PC-9 (cell line): ENCODE measurements around the gene MTCL1. TPM values are rescaled to one million over a fixed set of nuclear protein-coding genes. Genes with fewer than 3 reads are reported as not detected.

Experiments
- BruUV-seq: library from RNA; stranded (reverse); fragments of 400-500 nt; replicated peaks from 2 replicates; lab custom pipeline; 2021; lab: Mats Ljungman, UMichigan
- CTCF ChIA-PET: fragments of 300-600 bp; sonication (Branson Sonifier 250); formaldehyde crosslinking; loops from one replicate; lab custom pipeline; 2022; ENCODE audit warnings: antibody characterized with exemption; lab: Charles Lee
- POLR2A ChIA-PET: fragments of 300-600 bp; sonication (Branson Sonifier 250); formaldehyde crosslinking; loops from one replicate; lab custom pipeline; 2022; ENCODE audit warnings: antibody characterized with exemption; ENCODE audit not compliant: unreplicated experiment; lab: Charles Lee
- DNase-seq, 2 experiments: peaks; one replicate each; pipeline versions ENCODE4 v3.0.0 to v3.0.0-alpha.2; 2015 to 2022; ENCODE audit warnings: mixed read lengths in 1 of 2
- H2AFZ ChIP-seq: fragments of 200-600 bp; sonication (generic); 2 replicates; pipeline ENCODE4 v1.8.1; 2017; ENCODE audit warnings: antibody characterized with exemption
- H3F3A ChIP-seq: fragments of 200-600 bp; sonication (generic); 2 replicates; pipeline ENCODE4 v1.8.1; 2017; ENCODE audit warnings: antibody characterized with exemption, mild to moderate bottlenecking, low read depth; ENCODE audit not compliant: insufficient read depth
- H3K27ac ChIP-seq: fragments of 200-600 bp; sonication (generic); 2 replicates; pipeline ENCODE4 v1.6.1; 2016; ENCODE audit warnings: mixed run types
- H3K27me3 ChIP-seq: fragments of 200-600 bp; sonication (generic); 2 replicates; pipeline ENCODE4 v1.6.1; 2016; ENCODE audit warnings: low read depth, mixed run types; ENCODE audit not compliant: insufficient read depth
- H3K36me3 ChIP-seq: fragments of 200-600 bp; sonication (generic); 2 replicates; pipeline ENCODE4 v1.6.1; 2016; ENCODE audit warnings: low read depth, mixed run types
- H3K4me1 ChIP-seq: fragments of 200-600 bp; sonication (generic); replicated peaks from 2 replicates; pipeline ENCODE4 v1.6.1; 2016; ENCODE audit warnings: mixed run types; ENCODE audit not compliant: insufficient read depth
- H3K4me2 ChIP-seq: fragments of 200-600 bp; sonication (generic); 2 replicates; pipeline ENCODE4 v1.6.1; 2017; ENCODE audit warnings: mixed run types
- H3K4me3 ChIP-seq: fragments of 200-600 bp; sonication (generic); 2 replicates; pipeline ENCODE4 v1.6.1; 2016; ENCODE audit warnings: mixed run types
- H3K79me2 ChIP-seq: fragments of 200-600 bp; sonication (generic); 2 replicates; pipeline ENCODE4 v1.6.1; 2017; ENCODE audit warnings: low read depth, mixed run types
- H3K9me2 ChIP-seq: fragments of 200-600 bp; sonication (generic); 2 replicates; pipeline ENCODE4 v1.8.1; 2017; ENCODE audit warnings: mild to moderate bottlenecking; ENCODE audit not compliant: insufficient read depth
- H3K9me3 ChIP-seq: fragments of 200-600 bp; sonication (generic); 2 replicates; pipeline ENCODE4 v1.8.1; 2016; ENCODE audit warnings: low read depth; ENCODE audit not compliant: insufficient read depth
- H4K20me1 ChIP-seq: fragments of 200-600 bp; sonication (generic); 2 replicates; pipeline ENCODE4 v1.8.1; 2017; ENCODE audit not compliant: insufficient read depth
- CTCF ChIP-seq: fragments of 200-600 bp; sonication (generic); conservative IDR thresholded peaks from 2 replicates; pipeline ENCODE4 v1.6.1; 2017; ENCODE audit warnings: mixed run types, antibody characterized with exemption, mild to moderate bottlenecking, moderate library complexity
- EZH2 ChIP-seq: fragments of 200-600 bp; sonication (generic); IDR thresholded peaks from 2 replicates; pipeline ENCODE4 v1.8.0; 2017; ENCODE audit warnings: antibody characterized with exemption, low read depth
- intact Hi-C: fragments of 100-400 bp; cut with micrococcal nuclease; formaldehyde crosslinking; loops from one replicate; pipeline ENCODE4 v1.10.0; 2022; ENCODE audit not compliant: unreplicated experiment
- total RNA-seq: library from RNA; stranded (reverse); gene quantifications from 2 replicates; pipeline ENCODE4 v1.2.3, GENCODE V29; 2021

The MTCL1 gene
- total RNA-seq, 1 experiment from 2014 or later = 29.6 TPM

DNA sequence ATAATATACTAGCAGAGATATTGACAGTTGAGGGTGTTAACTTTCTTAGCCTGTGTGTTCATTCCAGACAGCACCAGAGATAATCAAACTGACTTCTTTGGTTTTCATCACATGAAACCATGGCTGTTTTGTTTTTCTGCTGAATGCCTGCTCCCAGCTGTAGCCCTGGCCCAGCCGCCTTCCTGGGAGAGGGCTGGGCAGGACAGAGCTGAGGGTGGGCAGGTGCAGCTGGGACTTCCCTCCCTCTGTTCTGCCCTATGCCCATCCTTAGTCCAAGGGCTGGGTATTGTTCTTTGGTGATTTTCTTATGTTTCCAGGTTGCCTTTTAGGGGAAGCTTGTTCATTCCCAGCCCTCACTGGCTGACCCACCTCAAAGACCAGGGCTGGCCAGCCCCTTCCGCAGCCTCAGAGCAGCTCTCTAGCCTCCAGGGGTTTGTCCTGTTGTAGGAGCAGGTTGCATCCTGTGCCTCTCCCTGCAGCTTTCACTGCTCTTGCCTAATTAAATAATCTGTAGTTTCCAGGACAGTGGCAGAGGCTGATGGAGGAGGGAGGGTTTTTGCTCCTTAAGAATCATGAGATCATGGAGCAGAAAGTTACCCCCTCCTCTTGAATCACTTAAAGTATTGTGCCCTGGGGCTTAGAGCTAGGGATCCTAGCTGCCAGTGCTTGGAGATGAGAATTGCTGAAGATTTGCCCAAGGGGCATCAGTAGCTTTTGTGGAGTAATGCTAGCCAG is 61.4 kb downstream of the MTCL1 start:
- Histone ChIP-seq H3F3A (no peaks in the 10 kb centered on the region), H3K36me3 (no peaks in the 10 kb centered on the region), H3K79me2 (no peaks in the 10 kb centered on the region), H2AFZ (no peak overlapping the region), H3K27ac (no peak overlapping the region), H3K4me2 (no peak overlapping the region), H4K20me1 (no peaks in the 10 kb centered on the region), H3K9me3 (no peaks in the 10 kb centered on the region), H3K27me3 (no peaks in the 10 kb centered on the region), H3K9me2 (no peaks in the 10 kb centered on the region), H3K4me3 (no peak overlapping the region), H3K4me1 (no peaks in the 10 kb centered on the region)
- no TSS peak for BruUV-seq
- TF ChIP-seq CTCF (no peak), EZH2 (no peak)
- no peak for DNase-seq
- CTCF ChIA-PET = no interaction called here
- intact Hi-C loops = no loop called here
- POLR2A ChIA-PET = no interaction called here

- Histone ChIP-seq H3K4me3 (no peak overlapping the region), H2AFZ (no peak overlapping the region), H3K36me3 (no peaks in the 10 kb centered on the region), H3K27ac (no peak overlapping the region), H4K20me1 (no peaks in the 10 kb centered on the region), H3K4me1 (no peaks in the 10 kb centered on the region), H3K9me2 (no peaks in the 10 kb centered on the region), H3K4me2 (no peak overlapping the region), H3K27me3 (no peaks in the 10 kb centered on the region), H3K9me3 (no peaks in the 10 kb centered on the region), H3F3A (no peaks in the 10 kb centered on the region), H3K79me2 (no peaks in the 10 kb centered on the region)
- no peak for DNase-seq
- intact Hi-C loops = no loop called here
- TF ChIP-seq EZH2 (no peak), CTCF (no peak)
- ChIA-PET POLR2A (no interaction called here), CTCF (no interaction called here)
- no TSS peak for BruUV-seq
These were observed 62.0 kb downstream of the MTCL1 start for GRCh38 chr18:8767340-8767739.

GRCh38 chr18:8769509-8770095 is 64.2 kb downstream of the MTCL1 start:
- Histone ChIP-seq H3K9me3 (no peaks in the 10 kb centered on the region), H3F3A (no peaks in the 10 kb centered on the region), H3K27ac (no peak overlapping the region), H3K4me1 (no peaks in the 10 kb centered on the region), H3K4me3 (no peak overlapping the region), H2AFZ (no peak overlapping the region), H3K36me3 (no peaks in the 10 kb centered on the region), H3K4me2 (no peak overlapping the region), H3K79me2 (no peaks in the 10 kb centered on the region), H3K9me2 (no peaks in the 10 kb centered on the region), H4K20me1 (no peaks in the 10 kb centered on the region), H3K27me3 (no peaks in the 10 kb centered on the region)
- ChIA-PET CTCF (no interaction called here), POLR2A (no interaction called here)
- no TSS peak for BruUV-seq
- DNase-seq = no peak
- intact Hi-C loops = no loop called here
- TF ChIP-seq CTCF = no peak
- TF ChIP-seq EZH2 = no peak
